SK-N-SH treated with all-trans-retinoic acid at 6 μM for 48 hours (cell line): Measurements from ENCODE around the gene PRR30.

Experiments
- ATAC-seq: fragments of 200-7000 bp; cut with Tn5 transposase; 3 replicates; pipeline ENCODE4 v1.9.1; 2020; ENCODE audit warnings: mild to moderate bottlenecking, moderate library complexity
- ARNTL ChIP-seq: fragments of 450-650 bp; formaldehyde crosslinking; IDR thresholded peaks from 2 replicates; pipeline ENCODE4 v1.5.0; 2020; ENCODE audit warnings: low read depth, mild to moderate bottlenecking, moderate library complexity, borderline replicate concordance
- BACH2 ChIP-seq: fragments of 250-450 bp; sonication (Bioruptor Pico); IDR thresholded peaks from 2 replicates; pipeline ENCODE4 v1.9.0; 2021; ENCODE audit warnings: mild to moderate bottlenecking, borderline replicate concordance
- CSDC2 ChIP-seq: fragments of 250-450 bp; sonication (Bioruptor Pico); IDR thresholded peaks from 2 replicates; pipeline ENCODE4 v1.5.0; 2020; ENCODE audit warnings: mild to moderate bottlenecking, moderate library complexity
- CSRNP3 ChIP-seq: fragments of 250-450 bp; sonication (Bioruptor Pico); IDR thresholded peaks from 2 replicates; pipeline ENCODE4 v1.5.1; 2021; ENCODE audit warnings: mild to moderate bottlenecking, moderate library complexity
- ESRRG ChIP-seq: fragments of 250-450 bp; sonication (Bioruptor Pico); IDR thresholded peaks from 2 replicates; pipeline ENCODE4 v1.6.1; 2021; ENCODE audit warnings: mild to moderate bottlenecking
- GLIS3 ChIP-seq: fragments of 250-450 bp; sonication (Bioruptor Pico); IDR thresholded peaks from 2 replicates; pipeline ENCODE4 v1.5.0; 2020; ENCODE audit warnings: mild to moderate bottlenecking, moderate library complexity
- ISL1 ChIP-seq: fragments of 250-450 bp; sonication (Bioruptor Pico); IDR thresholded peaks from 2 replicates; pipeline ENCODE4 v2.1.2; 2022; ENCODE audit warnings: mild to moderate bottlenecking, moderate library complexity
- OSR1 ChIP-seq: fragments of 250-450 bp; sonication (Bioruptor Pico); IDR thresholded peaks from 2 replicates; pipeline ENCODE4 v1.8.0; 2022; ENCODE audit warnings: moderate library complexity, mild to moderate bottlenecking, inconsistent platforms
- PATZ1 ChIP-seq: fragments of 250-450 bp; sonication (Bioruptor Pico); IDR thresholded peaks from 2 replicates; pipeline ENCODE4 v1.8.0; 2020; ENCODE audit warnings: mild to moderate bottlenecking, moderate library complexity, borderline replicate concordance
- POU6F1 ChIP-seq: fragments of 250-450 bp; sonication (Bioruptor Pico); IDR thresholded peaks from 2 replicates; pipeline ENCODE4 v1.8.0; 2021; ENCODE audit warnings: low read depth, mild to moderate bottlenecking, moderate library complexity, borderline replicate concordance
- PPARA ChIP-seq: fragments of 250-450 bp; sonication (Bioruptor Pico); IDR thresholded peaks from 2 replicates; pipeline ENCODE4 v1.5.0; 2020; ENCODE audit warnings: mild to moderate bottlenecking, borderline replicate concordance
- RARB ChIP-seq: fragments of 250-450 bp; sonication (Bioruptor Pico); IDR thresholded peaks from 2 replicates; pipeline ENCODE4 v1.8.0; 2021; ENCODE audit warnings: mild to moderate bottlenecking, moderate library complexity
- SNAI2 ChIP-seq: fragments of 250-450 bp; sonication (Bioruptor Pico); IDR thresholded peaks from 2 replicates; pipeline ENCODE4 v1.5.0; 2020; ENCODE audit warnings: mild to moderate bottlenecking, moderate library complexity
- TCF4 ChIP-seq: fragments of 250-450 bp; sonication (Bioruptor Pico); IDR thresholded peaks from 2 replicates; pipeline ENCODE4 v1.8.0; 2021; ENCODE audit warnings: mild to moderate bottlenecking, moderate library complexity, borderline replicate concordance
- TOX ChIP-seq: fragments of 250-450 bp; sonication (Bioruptor Pico); IDR thresholded peaks from 2 replicates; pipeline ENCODE4 v1.8.0; 2021; ENCODE audit warnings: mild to moderate bottlenecking, moderate library complexity, borderline replicate concordance
- ZFP3 ChIP-seq: fragments of 250-450 bp; sonication (Bioruptor Pico); IDR thresholded peaks from 2 replicates; pipeline ENCODE4 v1.5.0; 2020; ENCODE audit warnings: mild to moderate bottlenecking, moderate library complexity
- ZFP30 ChIP-seq: fragments of 450-650 bp; formaldehyde crosslinking; IDR thresholded peaks from 2 replicates; pipeline ENCODE4 v1.5.0; 2022; ENCODE audit warnings: mild to moderate bottlenecking, moderate library complexity
- ZNF565 ChIP-seq: fragments of 450-650 bp; formaldehyde crosslinking; conservative IDR thresholded peaks from 2 replicates; pipeline ENCODE4 v1.5.0; 2020; ENCODE audit warnings: low read depth, mild to moderate bottlenecking, moderate library complexity
- ZNF70 ChIP-seq: fragments of 450-650 bp; formaldehyde crosslinking; IDR thresholded peaks from 2 replicates; pipeline ENCODE4 v1.5.0; 2020; ENCODE audit warnings: mild to moderate bottlenecking, moderate library complexity
- ZNF8 ChIP-seq: fragments of 450-650 bp; formaldehyde crosslinking; IDR thresholded peaks from 2 replicates; pipeline ENCODE4 v1.5.0; 2020; ENCODE audit warnings: mild to moderate bottlenecking, moderate library complexity
- TF ChIP-seq, protein P1 (sequence below): fragments of 250-450 bp; sonication (Bioruptor Pico); IDR thresholded peaks from 2 replicates; pipeline ENCODE4 v1.5.0; 2020; ENCODE audit warnings: mild to moderate bottlenecking, moderate library complexity
- TF ChIP-seq, protein P2 (sequence below): fragments of 250-450 bp; sonication (Bioruptor Pico); IDR thresholded peaks from 2 replicates; pipeline ENCODE4 v1.5.1; 2020; ENCODE audit warnings: low read depth, mild to moderate bottlenecking, moderate library complexity

The PRR30 gene

DNA sequence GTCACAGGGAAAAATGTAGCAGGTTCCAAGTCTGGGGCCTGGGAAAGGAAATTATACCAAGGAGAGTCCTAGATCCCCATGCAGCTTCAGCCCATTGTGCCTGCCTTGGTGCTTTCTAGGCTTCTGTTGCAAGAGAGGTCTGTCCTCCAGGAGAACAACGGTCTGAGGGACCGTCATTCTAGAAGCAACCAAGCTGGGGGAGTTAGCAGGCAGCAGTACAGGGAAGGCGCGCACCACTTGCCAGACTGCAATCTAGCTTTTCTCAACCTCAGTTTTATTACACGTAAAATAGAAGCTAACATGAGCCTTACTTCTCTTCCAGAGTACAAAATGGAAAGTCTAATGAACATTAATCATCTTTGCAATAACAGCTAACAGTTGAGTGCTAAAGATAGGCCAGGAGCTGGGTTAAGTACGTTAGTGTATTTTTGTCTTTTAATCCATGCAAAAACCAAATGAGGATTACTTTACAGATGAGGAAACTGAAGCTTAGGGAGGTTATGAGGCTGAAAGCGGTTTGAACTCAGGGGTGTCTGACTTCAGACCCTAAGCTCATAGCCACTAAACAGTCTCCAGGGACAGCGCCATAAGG is 11.5 kb upstream of the PRR30 start:
- no peak for ATAC-seq
- TF ChIP-seq ISL1 (CRISPR knock-in tag) (no peak), TCF4 (CRISPR knock-in tag) (no peak), CSRNP3 (CRISPR knock-in tag) (no peak), ZNF70 (CRISPR knock-in tag) (no peak), PATZ1 (CRISPR knock-in tag) (no peak), ZFP3 (no peak), GLIS3 (CRISPR knock-in tag) (no peak), ZNF8 (no peak), TOX (CRISPR knock-in tag) (no peak), CSDC2 (no peak), OSR1 (CRISPR knock-in tag) (no peak), BACH2 (no peak), PPARA (CRISPR knock-in tag) (no peak), SNAI2 (no peak), ESRRG (CRISPR knock-in tag) (no peak)
- TF ChIP-seq, protein P1, sequence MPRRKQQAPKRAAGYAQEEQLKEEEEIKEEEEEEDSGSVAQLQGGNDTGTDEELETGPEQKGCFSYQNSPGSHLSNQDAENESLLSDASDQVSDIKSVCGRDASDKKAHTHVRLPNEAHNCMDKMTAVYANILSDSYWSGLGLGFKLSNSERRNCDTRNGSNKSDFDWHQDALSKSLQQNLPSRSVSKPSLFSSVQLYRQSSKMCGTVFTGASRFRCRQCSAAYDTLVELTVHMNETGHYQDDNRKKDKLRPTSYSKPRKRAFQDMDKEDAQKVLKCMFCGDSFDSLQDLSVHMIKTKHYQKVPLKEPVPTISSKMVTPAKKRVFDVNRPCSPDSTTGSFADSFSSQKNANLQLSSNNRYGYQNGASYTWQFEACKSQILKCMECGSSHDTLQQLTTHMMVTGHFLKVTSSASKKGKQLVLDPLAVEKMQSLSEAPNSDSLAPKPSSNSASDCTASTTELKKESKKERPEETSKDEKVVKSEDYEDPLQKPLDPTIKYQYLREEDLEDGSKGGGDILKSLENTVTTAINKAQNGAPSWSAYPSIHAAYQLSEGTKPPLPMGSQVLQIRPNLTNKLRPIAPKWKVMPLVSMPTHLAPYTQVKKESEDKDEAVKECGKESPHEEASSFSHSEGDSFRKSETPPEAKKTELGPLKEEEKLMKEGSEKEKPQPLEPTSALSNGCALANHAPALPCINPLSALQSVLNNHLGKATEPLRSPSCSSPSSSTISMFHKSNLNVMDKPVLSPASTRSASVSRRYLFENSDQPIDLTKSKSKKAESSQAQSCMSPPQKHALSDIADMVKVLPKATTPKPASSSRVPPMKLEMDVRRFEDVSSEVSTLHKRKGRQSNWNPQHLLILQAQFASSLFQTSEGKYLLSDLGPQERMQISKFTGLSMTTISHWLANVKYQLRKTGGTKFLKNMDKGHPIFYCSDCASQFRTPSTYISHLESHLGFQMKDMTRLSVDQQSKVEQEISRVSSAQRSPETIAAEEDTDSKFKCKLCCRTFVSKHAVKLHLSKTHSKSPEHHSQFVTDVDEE, result no peak
- TF ChIP-seq, protein P2, sequence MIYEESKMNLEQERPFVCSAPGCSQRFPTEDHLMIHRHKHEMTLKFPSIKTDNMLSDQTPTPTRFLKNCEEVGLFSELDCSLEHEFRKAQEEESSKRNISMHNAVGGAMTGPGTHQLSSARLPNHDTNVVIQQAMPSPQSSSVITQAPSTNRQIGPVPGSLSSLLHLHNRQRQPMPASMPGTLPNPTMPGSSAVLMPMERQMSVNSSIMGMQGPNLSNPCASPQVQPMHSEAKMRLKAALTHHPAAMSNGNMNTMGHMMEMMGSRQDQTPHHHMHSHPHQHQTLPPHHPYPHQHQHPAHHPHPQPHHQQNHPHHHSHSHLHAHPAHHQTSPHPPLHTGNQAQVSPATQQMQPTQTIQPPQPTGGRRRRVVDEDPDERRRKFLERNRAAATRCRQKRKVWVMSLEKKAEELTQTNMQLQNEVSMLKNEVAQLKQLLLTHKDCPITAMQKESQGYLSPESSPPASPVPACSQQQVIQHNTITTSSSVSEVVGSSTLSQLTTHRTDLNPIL (CRISPR knock-in tag), result no peak

GRCh38 chr2:27149570-27150405 is 10.6 kb upstream of the PRR30 start:
- no peak; the same call in 2 of the 3 replicates for ATAC-seq
- TF ChIP-seq ZFP30, result no peak
- TF ChIP-seq ARNTL (CRISPR knock-in tag), result no peak

- ATAC-seq, result no peak
- TF ChIP-seq, protein P2 (CRISPR knock-in tag), result no peak
- TF ChIP-seq POU6F1 (CRISPR knock-in tag), result no peak
- no peak for TF ChIP-seq ZFP3
- TF ChIP-seq ZNF70 (CRISPR knock-in tag), result no peak
- no peak for TF ChIP-seq PATZ1 (CRISPR knock-in tag)
- no peak for TF ChIP-seq ZNF565 (CRISPR knock-in tag)
- no peak for TF ChIP-seq CSDC2
- TF ChIP-seq RARB (CRISPR knock-in tag), result no peak
- TF ChIP-seq BACH2, result no peak
These were observed 9.7 kb upstream of the PRR30 start, which contains the start of gene TCF23 for GRCh38 chr2:27148801-27149439. Gene TCF23, plus strand, starts transcription at chr2:27149004. Its CDS starts 130 bp downstream, at chr2:27149134.
